ENCODE results near the gene TMEM154. TPM values are rescaled to one million over a fixed set of nuclear protein-coding genes. Genes with fewer than 3 reads are reported as not detected.

The TMEM154 gene
- total and polyA plus RNA-seq, 10 of the 15 experiments (the other 5 are each of a cell fraction or from before 2014, with no cell fraction given), result 5.1 to 41.4 (median 18.2) TPM

DNA sequence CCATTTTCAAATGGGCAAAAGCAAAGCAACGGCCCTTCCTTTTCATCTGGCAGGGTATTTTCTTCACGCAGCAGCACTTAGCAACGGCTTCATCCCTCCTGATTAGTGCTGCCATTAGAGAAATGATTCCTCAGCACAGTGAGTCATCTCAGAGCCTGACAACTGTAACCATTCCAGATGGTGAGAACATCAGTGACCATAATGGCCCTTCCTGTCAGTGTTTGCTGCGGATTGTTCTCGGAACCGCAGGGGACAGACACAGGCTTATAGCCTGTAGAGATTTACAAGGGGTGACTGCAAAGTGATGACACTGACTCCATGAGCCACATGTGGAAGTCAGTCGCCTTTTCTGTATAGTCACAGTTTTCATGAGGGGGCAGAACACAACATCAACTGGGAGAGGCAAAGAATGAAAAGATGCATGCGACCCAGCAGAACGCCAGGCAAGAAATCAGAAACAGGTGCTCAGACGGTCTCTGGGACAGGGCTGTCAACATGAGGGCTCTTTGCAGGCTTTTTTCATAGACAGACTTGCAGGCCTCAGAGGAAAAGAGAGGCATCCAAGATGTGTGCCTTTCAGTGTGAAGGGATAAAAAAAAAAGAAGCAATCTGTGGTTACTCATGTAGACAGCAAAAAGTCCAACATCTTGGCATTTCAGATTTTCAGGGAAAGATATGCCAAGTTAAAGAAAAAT, 74.0 kb downstream of the TMEM154 start:
- FAIRE-seq, result no peak
- SMC1A ChIA-PET (ENCODE audit: uncharacterized antibody, unreplicated experiment), result no interaction called here
- no peak overlapping the region for H3K9ac ChIP-seq (ENCODE audit: control insufficient read depth, insufficient read depth, low read length)
- no peak for ATAC-seq
- intact Hi-C loops (cut with micrococcal nuclease; ENCODE audit: unreplicated experiment), result no loop called here
- no TSS peak for BruUV-seq (replicated peaks)
- no peak overlapping the region for H3K27ac ChIP-seq (ENCODE audit: control insufficient read depth, insufficient read depth)
- H3K36me3 ChIP-seq (ENCODE audit: control insufficient read depth in 2 of 2, insufficient read depth in 2 of 2, low read length in 1 of 2), result no peaks in the 10 kb centered on the region
- TF ChIP-seq, protein P1, sequence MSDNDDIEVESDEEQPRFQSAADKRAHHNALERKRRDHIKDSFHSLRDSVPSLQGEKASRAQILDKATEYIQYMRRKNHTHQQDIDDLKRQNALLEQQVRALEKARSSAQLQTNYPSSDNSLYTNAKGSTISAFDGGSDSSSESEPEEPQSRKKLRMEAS (IDR thresholded peaks at IDR 0.05; ENCODE audit: low read depth, low read length), result no peak
- TF ChIP-seq POU2F2 (IDR thresholded peaks at IDR 0.05; ENCODE audit: borderline replicate concordance, low read depth, low read length) (no peak), HDAC6 (IDR thresholded peaks at IDR 0.05; ENCODE audit: unreplicated experiment) (no peak), SREBF2 (IDR thresholded peaks at IDR 0.05; ENCODE audit: low read length) (no peak), SUPT20H (IDR thresholded peaks at IDR 0.05; ENCODE audit: borderline replicate concordance, control insufficient read depth, low read depth, low read length) (no peak), ETV6 (conservative IDR thresholded peaks at IDR 0.05 in 1 of 2, IDR thresholded peaks at IDR 0.05 in 1 of 2; ENCODE audit: borderline replicate concordance in 1 of 2, low read depth in 1 of 2) (no peak), FOS (IDR thresholded peaks at IDR 0.05; ENCODE audit: borderline replicate concordance, extremely low read depth, insufficient read length) (no peak), JUNB (IDR thresholded peaks at IDR 0.05) (no peak), MTA2 (IDR thresholded peaks at IDR 0.05; ENCODE audit: low read depth) (no peak), ZNF622 (IDR thresholded peaks at IDR 0.05) (no peak), ZZZ3 (IDR thresholded peaks at IDR 0.05; ENCODE audit: control insufficient read depth, insufficient read length, low read depth) (no peak)
- TF ChIP-seq, protein P2, sequence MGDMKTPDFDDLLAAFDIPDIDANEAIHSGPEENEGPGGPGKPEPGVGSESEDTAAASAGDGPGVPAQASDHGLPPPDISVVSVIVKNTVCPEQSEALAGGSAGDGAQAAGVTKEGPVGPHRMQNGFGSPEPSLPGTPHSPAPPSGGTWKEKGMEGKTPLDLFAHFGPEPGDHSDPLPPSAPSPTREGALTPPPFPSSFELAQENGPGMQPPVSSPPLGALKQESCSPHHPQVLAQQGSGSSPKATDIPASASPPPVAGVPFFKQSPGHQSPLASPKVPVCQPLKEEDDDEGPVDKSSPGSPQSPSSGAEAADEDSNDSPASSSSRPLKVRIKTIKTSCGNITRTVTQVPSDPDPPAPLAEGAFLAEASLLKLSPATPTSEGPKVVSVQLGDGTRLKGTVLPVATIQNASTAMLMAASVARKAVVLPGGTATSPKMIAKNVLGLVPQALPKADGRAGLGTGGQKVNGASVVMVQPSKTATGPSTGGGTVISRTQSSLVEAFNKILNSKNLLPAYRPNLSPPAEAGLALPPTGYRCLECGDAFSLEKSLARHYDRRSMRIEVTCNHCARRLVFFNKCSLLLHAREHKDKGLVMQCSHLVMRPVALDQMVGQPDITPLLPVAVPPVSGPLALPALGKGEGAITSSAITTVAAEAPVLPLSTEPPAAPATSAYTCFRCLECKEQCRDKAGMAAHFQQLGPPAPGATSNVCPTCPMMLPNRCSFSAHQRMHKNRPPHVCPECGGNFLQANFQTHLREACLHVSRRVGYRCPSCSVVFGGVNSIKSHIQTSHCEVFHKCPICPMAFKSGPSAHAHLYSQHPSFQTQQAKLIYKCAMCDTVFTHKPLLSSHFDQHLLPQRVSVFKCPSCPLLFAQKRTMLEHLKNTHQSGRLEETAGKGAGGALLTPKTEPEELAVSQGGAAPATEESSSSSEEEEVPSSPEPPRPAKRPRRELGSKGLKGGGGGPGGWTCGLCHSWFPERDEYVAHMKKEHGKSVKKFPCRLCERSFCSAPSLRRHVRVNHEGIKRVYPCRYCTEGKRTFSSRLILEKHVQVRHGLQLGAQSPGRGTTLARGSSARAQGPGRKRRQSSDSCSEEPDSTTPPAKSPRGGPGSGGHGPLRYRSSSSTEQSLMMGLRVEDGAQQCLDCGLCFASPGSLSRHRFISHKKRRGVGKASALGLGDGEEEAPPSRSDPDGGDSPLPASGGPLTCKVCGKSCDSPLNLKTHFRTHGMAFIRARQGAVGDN (IDR thresholded peaks at IDR 0.05), result no peak
- TF ChIP-seq, protein P3, sequence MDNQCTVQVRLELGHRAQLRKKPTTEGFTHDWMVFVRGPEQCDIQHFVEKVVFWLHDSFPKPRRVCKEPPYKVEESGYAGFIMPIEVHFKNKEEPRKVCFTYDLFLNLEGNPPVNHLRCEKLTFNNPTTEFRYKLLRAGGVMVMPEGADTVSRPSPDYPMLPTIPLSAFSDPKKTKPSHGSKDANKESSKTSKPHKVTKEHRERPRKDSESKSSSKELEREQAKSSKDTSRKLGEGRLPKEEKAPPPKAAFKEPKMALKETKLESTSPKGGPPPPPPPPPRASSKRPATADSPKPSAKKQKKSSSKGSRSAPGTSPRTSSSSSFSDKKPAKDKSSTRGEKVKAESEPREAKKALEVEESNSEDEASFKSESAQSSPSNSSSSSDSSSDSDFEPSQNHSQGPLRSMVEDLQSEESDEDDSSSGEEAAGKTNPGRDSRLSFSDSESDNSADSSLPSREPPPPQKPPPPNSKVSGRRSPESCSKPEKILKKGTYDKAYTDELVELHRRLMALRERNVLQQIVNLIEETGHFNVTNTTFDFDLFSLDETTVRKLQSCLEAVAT (IDR thresholded peaks at IDR 0.05), result no peak
- H3K4me1 ChIP-seq (ENCODE audit: control insufficient read depth, insufficient read depth, low read length), result no peaks in the 10 kb centered on the region; the same call in 1 of the 2 replicates
- H3K4me3 ChIP-seq, result no peak overlapping the region
- H2AFZ ChIP-seq (ENCODE audit: control insufficient read depth, low read depth, low read length), result no peak overlapping the region
- H4K20me1 ChIP-seq (ENCODE audit: control insufficient read depth, insufficient read depth), result no peaks in the 10 kb centered on the region
- RAD21 ChIA-PET (ENCODE audit: unreplicated experiment), result no interaction called here
- H3K79me2 ChIP-seq (ENCODE audit: control insufficient read depth, insufficient read depth, low read length), result no peaks in the 10 kb centered on the region
- CTCF ChIA-PET, result interaction anchor here (0.7 to 1.0 kb wide), 2 partner anchors 10 to 36 kb away, joined by 3 read pairs; no protein-coding TSS in a partner anchor
- H3K4me2 ChIP-seq (ENCODE audit: control insufficient read depth, insufficient read depth), result no peak overlapping the region
- in situ Hi-C loops (cut with MboI), result no loop called here
- no peaks in the 10 kb centered on the region for H3K9me3 ChIP-seq (replicated peaks; ENCODE audit: control insufficient read depth, insufficient read depth, low read length)
- POLR2A ChIA-PET, result no interaction called here
- no peak for DNase-seq (ENCODE audit: low read depth, low spot score)
- no peaks in the 10 kb centered on the region for H3K27me3 ChIP-seq (replicated peaks in 1 of 2; ENCODE audit: control insufficient read depth in 2 of 2, insufficient read depth in 2 of 2, low read length in 1 of 2)
- 85% methylated on average over 10 of the region's 10 CpGs for WGBS (ENCODE audit: insufficient coverage, insufficient replicate concordance, low lambda C conversion rate, missing lambda C conversion rate)
